DOHH2 (cell line): ENCODE results near the gene PDLIM1.

Source experiments
- CTCF ChIP-seq: fragments of 200-600 bp; sonication (generic); IDR thresholded peaks from one replicate; pipeline ENCODE4 v1.5.1; 2014; ENCODE audit warnings: antibody characterized with exemption, mild to moderate bottlenecking, low read depth, low read length; ENCODE audit not compliant: poor library complexity, severe bottlenecking
- EZH2phosphoT487 ChIP-seq: fragments of 200-600 bp; sonication (generic); IDR thresholded peaks from 2 replicates; pipeline ENCODE4 v1.6.1; 2017; ENCODE audit warnings: borderline replicate concordance, mild to moderate bottlenecking, antibody characterized with exemption, low read length, moderate library complexity, mixed read lengths

DNA sequence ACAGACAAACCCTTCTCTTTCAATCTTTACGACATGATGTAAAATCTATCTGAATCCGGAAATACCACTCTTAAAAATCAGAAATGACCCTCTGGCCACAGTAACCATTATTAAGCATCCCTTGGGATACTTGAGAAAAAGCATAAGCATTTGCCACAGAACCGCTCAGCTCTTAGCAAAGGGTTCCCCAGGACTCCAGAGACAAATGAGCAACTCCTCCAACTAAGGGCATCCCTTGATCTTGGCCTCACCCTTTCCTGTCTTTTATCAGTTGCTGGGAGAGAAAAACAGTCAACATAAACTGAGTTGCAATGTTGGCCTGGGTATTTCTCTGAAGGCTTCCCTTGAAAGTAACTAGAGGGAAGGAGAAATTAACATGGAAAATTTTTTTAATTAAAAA, 3.5 kb downstream of the PDLIM1 start:
- TF ChIP-seq CTCF = no peak
- no peak for TF ChIP-seq EZH2phosphoT487
